H9 (cell line): ENCODE data around the gene SMIM13. TPM values are rescaled to one million over a fixed set of nuclear protein-coding genes. Genes with fewer than 3 reads are reported as not detected.
"Not testable (repeated sequence)": the region's sequence is repeated elsewhere in the genome, so short reads cannot be mapped to it uniquely, and the experiment has no call there.

Experiments used
- DNase-seq: peaks from one replicate; pipeline ENCODE4 v3.0.0-alpha.2; 2017
- H2AFZ ChIP-seq: one replicate; pipeline ENCODE4 v1.6.1; 2013; ENCODE audit warnings: mild to moderate bottlenecking, low read length, control low read depth, moderate library complexity
- H2AK5ac ChIP-seq: 2 replicates; pipeline ENCODE4 v1.6.1; 2013; ENCODE audit warnings: low read length, control low read depth, mixed read lengths; ENCODE audit not compliant: insufficient read length
- H2BK120ac ChIP-seq: one replicate; pipeline ENCODE4 v1.6.1; 2013; ENCODE audit warnings: low read depth, mild to moderate bottlenecking, low read length, control low read depth, inconsistent platforms; ENCODE audit not compliant: poor library complexity, severe bottlenecking
- H2BK12ac ChIP-seq: 2 replicates; pipeline ENCODE4 v1.6.1; 2013; ENCODE audit warnings: low read length, control low read depth, mixed read lengths, low read depth; ENCODE audit not compliant: insufficient read length
- H2BK15ac ChIP-seq: 2 replicates; pipeline ENCODE4 v1.6.1; 2013; ENCODE audit warnings: low read depth, low read length, control low read depth
- H2BK20ac ChIP-seq: one replicate; pipeline ENCODE4 v1.6.1; 2013; ENCODE audit warnings: low read depth, mild to moderate bottlenecking, low read length, control low read depth, inconsistent platforms; ENCODE audit not compliant: poor library complexity, severe bottlenecking
- H2BK5ac ChIP-seq: 2 replicates; pipeline ENCODE4 v1.6.1; 2013; ENCODE audit warnings: low read length, control low read depth, mixed read lengths; ENCODE audit not compliant: insufficient read length
- H3K14ac ChIP-seq: 2 replicates; pipeline ENCODE4 v1.6.1; 2013; ENCODE audit warnings: low read length, control low read depth; ENCODE audit not compliant: insufficient read depth
- H3K18ac ChIP-seq: 2 replicates; pipeline ENCODE4 v1.6.1; 2013; ENCODE audit warnings: low read depth, mild to moderate bottlenecking, mixed read lengths, low read length, control low read depth; ENCODE audit not compliant: insufficient read length
- H3K23ac ChIP-seq: 2 replicates; pipeline ENCODE4 v1.6.1; 2013; ENCODE audit warnings: low read length, control low read depth, mixed read lengths, low read depth; ENCODE audit not compliant: insufficient read length
- H3K23me2 ChIP-seq: 2 replicates; pipeline ENCODE4 v1.6.1; 2013; ENCODE audit warnings: low read depth, mild to moderate bottlenecking, mixed read lengths, low read length, control low read depth; ENCODE audit not compliant: insufficient read length, poor library complexity, severe bottlenecking
- H3K27ac ChIP-seq: 2 replicates; pipeline ENCODE4 v1.5.1; 2013; ENCODE audit warnings: low read length, control low read depth, mixed read lengths, low read depth; ENCODE audit not compliant: insufficient read length
- H3K27me3 ChIP-seq: 2 replicates; pipeline ENCODE4 v1.6.1; 2013; ENCODE audit warnings: low read length, control low read depth, inconsistent platforms; ENCODE audit not compliant: insufficient read depth
- H3K4ac ChIP-seq: 2 replicates; pipeline ENCODE4 v1.6.1; 2013; ENCODE audit warnings: low read depth, mild to moderate bottlenecking, control low read depth, inconsistent platforms, low read length, moderate library complexity
- H3K4me1 ChIP-seq: 2 replicates; pipeline ENCODE4 v1.6.1; 2013; ENCODE audit warnings: low read length, control low read depth, inconsistent platforms; ENCODE audit not compliant: insufficient read depth
- H3K4me2 ChIP-seq: 2 replicates; pipeline ENCODE4 v1.6.1; 2013; ENCODE audit warnings: low read length, control low read depth, mixed read lengths; ENCODE audit not compliant: insufficient read length, insufficient read depth
- H3K56ac ChIP-seq: 2 replicates; pipeline ENCODE4 v1.6.1; 2013; ENCODE audit warnings: low read depth, mild to moderate bottlenecking, mixed read lengths, low read length, control low read depth; ENCODE audit not compliant: insufficient read length
- H3K79me1 ChIP-seq: 2 replicates; pipeline ENCODE4 v1.6.1; 2013; ENCODE audit warnings: low read depth, mild to moderate bottlenecking, moderate library complexity, low read length, control low read depth, inconsistent platforms; ENCODE audit not compliant: insufficient read depth, poor library complexity, severe bottlenecking
- H3K79me2 ChIP-seq: 2 replicates; pipeline ENCODE4 v1.6.1; 2013; ENCODE audit warnings: low read length, control low read depth, inconsistent platforms; ENCODE audit not compliant: insufficient read depth
- H3K9ac ChIP-seq: 2 replicates; pipeline ENCODE4 v1.6.1; 2013; ENCODE audit warnings: low read length, control low read depth, mixed read lengths; ENCODE audit not compliant: insufficient read length; ENCODE audit errors: extremely low read depth
- H3K9me3 ChIP-seq: one replicate; pipeline ENCODE4 v1.6.1; 2013; ENCODE audit warnings: low read depth, low read length, inconsistent platforms; ENCODE audit not compliant: control insufficient read depth
- H3T11ph ChIP-seq: one replicate; pipeline ENCODE4 v1.6.1; 2013; ENCODE audit warnings: mild to moderate bottlenecking, low read length, control low read depth, inconsistent platforms
- H4K20me1 ChIP-seq: one replicate; pipeline ENCODE4 v1.6.1; 2013; ENCODE audit not compliant: control insufficient read depth, insufficient read length, insufficient read depth
- H4K5ac ChIP-seq: 2 replicates; pipeline ENCODE4 v1.6.1; 2013; ENCODE audit warnings: low read depth, mild to moderate bottlenecking, mixed read lengths, low read length, control low read depth; ENCODE audit not compliant: insufficient read length
- H4K8ac ChIP-seq: replicated peaks from 2 replicates; pipeline ENCODE4 v1.6.1; 2013; ENCODE audit warnings: low read length, control low read depth, mixed read lengths, low read depth; ENCODE audit not compliant: insufficient read length
- H4K91ac ChIP-seq: 2 replicates; pipeline ENCODE4 v1.6.1; 2013; ENCODE audit warnings: low read depth, mild to moderate bottlenecking, moderate library complexity, mixed read lengths, low read length, control low read depth; ENCODE audit not compliant: insufficient read length
- H3K27ac Mint-ChIP-seq, 3 experiments: 2 replicates in 2 of 3; 3 replicates in 1 of 3; pipeline ENCODE4 v1.8.0; 2020 to 2021; ENCODE audit warnings: mixed read lengths in 3 of 3, mild to moderate bottlenecking in 1 of 3, moderate library complexity in 1 of 3
- H3K27me3 Mint-ChIP-seq: 2 replicates; pipeline ENCODE4 v1.8.0; 2021; ENCODE audit warnings: low read depth, mild to moderate bottlenecking, moderate library complexity, mixed read lengths
- H3K36me3 Mint-ChIP-seq, 3 experiments: 2 replicates in 2 of 3; 3 replicates in 1 of 3; pipeline ENCODE4 v1.8.0; 2020 to 2021; ENCODE audit warnings: low read depth in 3 of 3, mixed read lengths in 3 of 3; ENCODE audit not compliant: insufficient read depth in 1 of 3
- H3K4me1 Mint-ChIP-seq, 2 experiments: 2 replicates each; pipeline ENCODE4 v1.8.0; 2020; ENCODE audit warnings: mixed read lengths in 2 of 2
- H3K4me3 Mint-ChIP-seq, 2 experiments: 2 replicates in 1 of 2; 3 replicates in 1 of 2; pipeline ENCODE4 v1.8.0; 2020 to 2021; ENCODE audit warnings: mild to moderate bottlenecking in 2 of 2, mixed read lengths in 2 of 2, moderate library complexity in 1 of 2
- H3K9me3 Mint-ChIP-seq, 2 experiments: 2 replicates in 1 of 2; 3 replicates in 1 of 2; pipeline ENCODE4 v1.8.0; 2020; ENCODE audit warnings: mild to moderate bottlenecking in 2 of 2, mixed read lengths in 2 of 2, moderate library complexity in 1 of 2
- WGBS: extraction: QIAGEN DNeasy Blood & Tissue Kit; methylation state at CpG from one replicate; pipeline ENCODE4 v1.1.7; 2013; ENCODE audit warnings: missing lambda C conversion rate, low lambda C conversion rate, mixed read lengths; ENCODE audit not compliant: insufficient read length; ENCODE audit errors: extremely low coverage; 5-methylcytosine and 5-hydroxymethylcytosine counted together
- total RNA-seq: library from RNA; stranded (reverse); gene quantifications from 2 replicates; pipeline ENCODE4 v1.2.1, GENCODE V29; 2021
- TF ChIP-seq, protein P1 (sequence below): fragments of 200-600 bp; sonication (generic); conservative IDR thresholded peaks from 3 replicates; pipeline ENCODE4 v1.8.0; 2021; ENCODE audit warnings: antibody characterized with exemption, mild to moderate bottlenecking

SMIM13 gene
- total RNA-seq, 1 experiment from 2014 or later = 10.6 TPM

DNA sequence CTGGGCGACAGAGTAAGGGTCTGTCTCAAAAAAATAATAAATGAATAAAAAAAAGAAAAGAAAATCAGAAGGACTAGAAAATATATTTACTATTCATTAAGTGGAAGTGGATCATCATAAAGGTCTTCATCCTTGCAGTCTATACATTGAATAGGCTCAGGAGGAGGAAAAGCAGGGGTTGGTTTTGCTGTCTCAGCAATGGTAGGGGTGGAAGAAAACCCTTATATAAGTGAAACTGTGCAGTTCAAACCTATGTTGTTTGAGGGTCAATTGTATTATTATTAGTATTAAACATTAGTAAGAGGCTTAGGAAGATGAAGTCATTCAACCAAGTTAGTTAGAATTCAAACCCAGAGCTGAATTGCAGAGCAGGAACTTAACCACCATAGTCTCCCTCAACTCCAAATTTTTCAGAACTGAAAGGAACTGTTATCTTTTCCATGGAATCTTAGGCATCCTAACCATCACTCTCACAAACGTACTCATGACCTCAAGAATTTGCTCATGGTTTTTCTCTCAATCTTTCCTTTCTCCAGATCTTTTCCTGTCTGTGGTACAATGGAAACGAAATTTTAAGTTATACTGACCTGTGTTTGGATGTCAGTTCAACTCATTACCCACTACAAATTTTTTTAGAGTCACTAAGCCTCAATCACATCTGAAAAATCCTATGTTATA, 7.7 kb upstream of the SMIM13 start:
- Histone ChIP-seq H3K27ac (no peak overlapping the region), H3K23me2 (no peaks in the 10 kb centered on the region), H3K79me2 (no peaks in the 10 kb centered on the region), H3K23ac (no peak overlapping the region), H2BK12ac (no peak overlapping the region), H2AK5ac (no peak overlapping the region), H3K9me3 (no peaks in the 10 kb centered on the region), H3K18ac (no peak overlapping the region), H3K4ac (no peak overlapping the region), H2BK120ac (no peak overlapping the region), H4K8ac (no peak overlapping the region), H2BK5ac (no peak overlapping the region), H2AFZ (no peak overlapping the region), H3K9ac (no peak overlapping the region), H4K91ac (no peak overlapping the region), H3K4me1 (no peaks in the 10 kb centered on the region), H3K27me3 (no peaks in the 10 kb centered on the region), H3K14ac (no peak overlapping the region), H3K4me2 (no peak overlapping the region), H2BK20ac (no peak overlapping the region), H4K20me1 (no peaks in the 10 kb centered on the region), H4K5ac (no peak overlapping the region), H2BK15ac (no peak overlapping the region), H3T11ph (no peak overlapping the region), H3K79me1 (no peaks in the 10 kb centered on the region), H3K56ac (no peak overlapping the region)
- H3K27ac Mint-ChIP-seq = no peak overlapping the region
- no peak for DNase-seq
- TF ChIP-seq, protein P1, sequence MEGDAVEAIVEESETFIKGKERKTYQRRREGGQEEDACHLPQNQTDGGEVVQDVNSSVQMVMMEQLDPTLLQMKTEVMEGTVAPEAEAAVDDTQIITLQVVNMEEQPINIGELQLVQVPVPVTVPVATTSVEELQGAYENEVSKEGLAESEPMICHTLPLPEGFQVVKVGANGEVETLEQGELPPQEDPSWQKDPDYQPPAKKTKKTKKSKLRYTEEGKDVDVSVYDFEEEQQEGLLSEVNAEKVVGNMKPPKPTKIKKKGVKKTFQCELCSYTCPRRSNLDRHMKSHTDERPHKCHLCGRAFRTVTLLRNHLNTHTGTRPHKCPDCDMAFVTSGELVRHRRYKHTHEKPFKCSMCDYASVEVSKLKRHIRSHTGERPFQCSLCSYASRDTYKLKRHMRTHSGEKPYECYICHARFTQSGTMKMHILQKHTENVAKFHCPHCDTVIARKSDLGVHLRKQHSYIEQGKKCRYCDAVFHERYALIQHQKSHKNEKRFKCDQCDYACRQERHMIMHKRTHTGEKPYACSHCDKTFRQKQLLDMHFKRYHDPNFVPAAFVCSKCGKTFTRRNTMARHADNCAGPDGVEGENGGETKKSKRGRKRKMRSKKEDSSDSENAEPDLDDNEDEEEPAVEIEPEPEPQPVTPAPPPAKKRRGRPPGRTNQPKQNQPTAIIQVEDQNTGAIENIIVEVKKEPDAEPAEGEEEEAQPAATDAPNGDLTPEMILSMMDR = no peak
- no peaks in the 10 kb centered on the region for H3K36me3 Mint-ChIP-seq
- no CpG with 5 or more reads among the region's 3 CpGs for WGBS
- no peaks in the 10 kb centered on the region for H3K4me1 Mint-ChIP-seq
- H3K27me3 Mint-ChIP-seq = no peaks in the 10 kb centered on the region
- no peak overlapping the region for H3K4me3 Mint-ChIP-seq
- H3K9me3 Mint-ChIP-seq = no peaks in the 10 kb centered on the region

DNA sequence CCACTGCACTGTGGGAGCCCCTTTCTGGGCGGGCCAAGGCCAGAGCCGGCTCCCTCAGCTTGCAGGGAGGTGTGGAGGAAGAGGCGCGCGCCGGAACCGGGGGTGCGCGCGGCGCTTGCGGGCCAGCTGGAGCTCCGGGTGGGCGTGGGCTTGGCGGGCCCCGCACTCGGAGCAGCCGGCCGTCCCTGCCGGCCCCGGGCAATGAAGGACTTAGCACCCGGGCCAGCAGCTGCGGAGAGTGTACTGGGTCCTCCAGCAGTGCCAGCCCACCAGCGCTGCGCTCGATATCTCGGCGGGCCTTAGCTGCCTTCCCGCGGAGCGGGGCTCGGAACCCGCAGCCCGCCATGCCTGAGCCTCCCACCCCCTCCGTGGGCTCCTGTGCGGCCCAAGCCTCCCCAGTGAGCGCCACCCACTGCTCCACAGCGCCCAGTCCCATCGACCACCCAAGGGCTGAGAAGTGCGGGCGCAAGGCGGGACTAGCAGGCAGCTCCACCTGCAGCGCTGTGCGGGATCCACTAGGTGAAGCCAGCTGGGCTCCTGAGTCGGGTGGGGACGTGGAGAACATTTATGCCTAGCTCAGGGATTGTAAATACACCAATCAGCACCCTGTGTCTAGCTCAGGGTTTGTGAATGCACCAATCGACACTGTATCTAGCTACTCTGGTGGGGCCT, 6.4 kb upstream of the SMIM13 start:
- not testable (repeated sequence) for H3K27ac Mint-ChIP-seq, H3K36me3 Mint-ChIP-seq

More for the DNA sequence above, 6.4 kb upstream of the SMIM13 start:
- not testable (repeated sequence) for H2BK15ac ChIP-seq, H3K9me3 ChIP-seq, H2BK12ac ChIP-seq, H2AK5ac ChIP-seq, H3K9me3 Mint-ChIP-seq, H4K8ac ChIP-seq, H3K27me3 Mint-ChIP-seq, H4K91ac ChIP-seq, H3K4me1 Mint-ChIP-seq, H3T11ph ChIP-seq, H3K4me2 ChIP-seq, H2BK5ac ChIP-seq, H3K79me1 ChIP-seq, H3K23me2 ChIP-seq, H3K79me2 ChIP-seq, H3K18ac ChIP-seq, H3K4me1 ChIP-seq, H3K4ac ChIP-seq, H3K23ac ChIP-seq, H2BK120ac ChIP-seq, H2AFZ ChIP-seq, H4K5ac ChIP-seq, H3K4me3 Mint-ChIP-seq, H3K9ac ChIP-seq, H3K56ac ChIP-seq, H2BK20ac ChIP-seq, H3K27ac ChIP-seq, H3K27me3 ChIP-seq, H4K20me1 ChIP-seq, H3K14ac ChIP-seq
- peak; percentile 39 for DNase-seq
- WGBS = no CpG with 5 or more reads among the region's 47 CpGs
